ENCODE data around the gene ABCA10.

The ABCA10 gene

GRCh38 chr17:69267219-69267618, 38.6 kb upstream of the ABCA10 start:
- Mint-ChIP-seq H3K4me1 (no peaks in the 10 kb centered on the region), H3K36me3 (ENCODE audit: low read depth) (no peaks in the 10 kb centered on the region), H3K9me3 (no peaks in the 10 kb centered on the region), H3K4me3 (no peak overlapping the region), H3K27ac (no peak overlapping the region), H3K27me3 (ENCODE audit: low read depth) (peaks cover 7% of the 10 kb centered on the region)
- TF ChIP-seq CTCF (IDR thresholded peaks at IDR 0.05; ENCODE audit: unreplicated experiment in 3 of 3) = no peak

GRCh38 chr17:69265873-69266272, 37.2 kb upstream of the ABCA10 start:
- H3K27me3 Mint-ChIP-seq (ENCODE audit: low read depth) = peaks cover 7% of the 10 kb centered on the region
- no peaks in the 10 kb centered on the region for H3K4me1 Mint-ChIP-seq
- no peak for TF ChIP-seq CTCF (IDR thresholded peaks at IDR 0.05; ENCODE audit: unreplicated experiment in 3 of 3)
- H3K4me3 Mint-ChIP-seq = no peak overlapping the region
- H3K36me3 Mint-ChIP-seq (ENCODE audit: low read depth) = no peaks in the 10 kb centered on the region
- no peaks in the 10 kb centered on the region for H3K9me3 Mint-ChIP-seq
- H3K27ac Mint-ChIP-seq = no peak overlapping the region

GRCh38 chr17:69254187-69254586, 25.6 kb upstream of the ABCA10 start:
- Mint-ChIP-seq H3K36me3 (ENCODE audit: low read depth) (no peaks in the 10 kb centered on the region), H3K9me3 (no peaks in the 10 kb centered on the region), H3K4me1 (no peaks in the 10 kb centered on the region), H3K4me3 (no peak overlapping the region), H3K27me3 (ENCODE audit: low read depth) (no peaks in the 10 kb centered on the region), H3K27ac (no peak overlapping the region)
- TF ChIP-seq CTCF (IDR thresholded peaks at IDR 0.05; ENCODE audit: unreplicated experiment in 3 of 3) = no peak

GRCh38 chr17:69250641-69251040, 22.0 kb upstream of the ABCA10 start:
- Mint-ChIP-seq H3K36me3 (ENCODE audit: low read depth) (no peaks in the 10 kb centered on the region), H3K27ac (no peak overlapping the region), H3K9me3 (no peaks in the 10 kb centered on the region), H3K27me3 (ENCODE audit: low read depth) (no peaks in the 10 kb centered on the region), H3K4me1 (no peaks in the 10 kb centered on the region), H3K4me3 (no peak overlapping the region)
- TF ChIP-seq CTCF (IDR thresholded peaks at IDR 0.05; ENCODE audit: unreplicated experiment in 3 of 3) = no peak

- Mint-ChIP-seq H3K4me1 (no peaks in the 10 kb centered on the region), H3K27ac (no peak overlapping the region), H3K27me3 (ENCODE audit: low read depth) (no peaks in the 10 kb centered on the region), H3K4me3 (no peak overlapping the region), H3K9me3 (no peaks in the 10 kb centered on the region), H3K36me3 (ENCODE audit: low read depth) (no peaks in the 10 kb centered on the region)
- peak; percentile 65 to 74 (median 70) for TF ChIP-seq CTCF (IDR thresholded peaks at IDR 0.05; ENCODE audit: unreplicated experiment in 3 of 3)
Observed at GRCh38 chr17:69246726-69247375, 18.2 kb upstream of the ABCA10 start.

GRCh38 chr17:69246202-69246601, 17.6 kb upstream of the ABCA10 start:
- Mint-ChIP-seq H3K36me3 (ENCODE audit: low read depth) (no peaks in the 10 kb centered on the region), H3K9me3 (no peaks in the 10 kb centered on the region), H3K4me3 (no peak overlapping the region), H3K4me1 (no peaks in the 10 kb centered on the region), H3K27me3 (ENCODE audit: low read depth) (no peaks in the 10 kb centered on the region), H3K27ac (no peak overlapping the region)
- TF ChIP-seq CTCF (IDR thresholded peaks at IDR 0.05; ENCODE audit: unreplicated experiment in 3 of 3) = no peak
